ENCODE measurements around the gene ART5. TPM values are rescaled to one million over a fixed set of nuclear protein-coding genes. Genes with fewer than 3 reads are reported as not detected.

Gene ART5
- total RNA-seq: 3.2 TPM

DNA sequence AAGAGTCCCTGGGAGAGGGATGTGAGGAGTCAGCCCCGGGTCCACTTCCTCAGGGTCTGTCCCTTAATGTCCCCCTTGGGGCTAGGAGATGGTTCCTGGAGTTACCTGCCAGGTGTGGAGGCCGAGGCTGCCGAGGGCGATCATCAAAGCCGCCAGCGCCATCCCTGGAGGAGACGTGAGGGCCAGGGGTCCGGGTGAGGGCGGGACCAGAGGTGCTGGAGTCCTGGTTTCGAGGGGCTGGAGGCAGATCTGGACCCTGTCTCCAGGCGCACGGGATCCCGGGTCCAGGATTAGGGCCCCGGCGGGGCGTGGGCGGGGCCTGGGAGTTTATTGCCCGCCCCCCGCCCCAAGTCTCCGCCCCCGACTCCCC is at the start of gene ART5:
ART5 (minus strand) TSS at position 292 of the 370 bp plus-strand sequence; CDS start at position 162, 130 bp downstream.
- Histone ChIP-seq H3K4me3 (peak within 1 kb of the TSS; percentile 64 to 79), H3K27ac (peak within 1 kb of the TSS; percentile 82), H3K9me3 (no peaks in the 10 kb centered on the region), H3K36me3 (no peaks in the 10 kb centered on the region), H3K4me1 (peaks cover 17% of the 10 kb centered on the region), H3K27me3 (no peaks in the 10 kb centered on the region)
- DNase-seq (ENCODE audit: extremely low spot score in 2 of 2): no peak
- intact Hi-C loops (cut with DNase I): no loop called here
- TF ChIP-seq POLR2AphosphoS5 (IDR thresholded peaks at IDR 0.05; ENCODE audit: insufficient read depth in 1 of 2, low read depth in 1 of 2): no peak
- TF ChIP-seq CTCF (IDR thresholded peaks at IDR 0.05): no peak
- no peak for TF ChIP-seq POLR2A (IDR thresholded peaks at IDR 0.05)

DNA sequence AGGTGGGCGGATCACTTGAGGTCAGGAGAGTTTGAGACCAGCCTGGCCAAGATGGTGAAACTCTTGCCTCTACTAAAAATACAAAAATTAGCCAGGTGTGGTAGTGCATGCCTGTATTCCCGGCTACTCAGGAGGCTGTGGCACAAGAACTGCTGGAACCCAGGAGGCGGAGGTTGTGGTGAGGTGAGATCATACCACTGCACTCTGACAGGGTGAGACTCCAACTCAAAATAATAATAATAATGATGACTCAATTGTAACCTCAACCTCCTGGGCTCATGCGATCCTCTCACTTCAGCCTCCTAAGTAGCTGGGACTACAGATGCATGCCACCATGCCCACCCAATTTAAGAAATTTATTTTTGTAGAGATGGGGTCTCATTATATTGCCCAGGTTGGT is 45.0 kb upstream of the ART5 start:
- Histone ChIP-seq H3K4me3 (no peak overlapping the region), H3K4me1 (no peaks in the 10 kb centered on the region), H3K36me3 (peaks cover 0 to 88% of the 10 kb centered on the region in 2 donors), H3K27ac (no peak overlapping the region), H3K27me3 (no peaks in the 10 kb centered on the region), H3K9me3 (no peaks in the 10 kb centered on the region)
- intact Hi-C loops (cut with DNase I): no loop called here
- no peak for DNase-seq (ENCODE audit: extremely low spot score in 2 of 2)
- TF ChIP-seq POLR2AphosphoS5 (IDR thresholded peaks at IDR 0.05; ENCODE audit: insufficient read depth in 1 of 2, low read depth in 1 of 2) (no peak), POLR2A (IDR thresholded peaks at IDR 0.05) (no peak), CTCF (IDR thresholded peaks at IDR 0.05) (no peak)

GRCh38 chr11:3685923-3686322 is 44.1 kb upstream of the ART5 start:
- TF ChIP-seq CTCF (IDR thresholded peaks at IDR 0.05): no peak
- no peak for DNase-seq (ENCODE audit: extremely low spot score in 2 of 2)
- Histone ChIP-seq H3K36me3 (peaks cover 0 to 88% of the 10 kb centered on the region in 2 donors), H3K4me3 (no peak overlapping the region), H3K27ac (no peak overlapping the region), H3K9me3 (no peaks in the 10 kb centered on the region), H3K27me3 (no peaks in the 10 kb centered on the region), H3K4me1 (no peaks in the 10 kb centered on the region)
- intact Hi-C loops (cut with DNase I): no loop called here

GRCh38 chr11:3684819-3685172 is 43.0 kb upstream of the ART5 start:
- no peak for DNase-seq (ENCODE audit: extremely low spot score in 2 of 2)
- Histone ChIP-seq H3K4me3 (no peak overlapping the region), H3K27ac (no peak overlapping the region), H3K4me1 (no peaks in the 10 kb centered on the region), H3K9me3 (no peaks in the 10 kb centered on the region), H3K36me3 (peaks cover 0 to 86% of the 10 kb centered on the region in 2 donors), H3K27me3 (no peaks in the 10 kb centered on the region)
- intact Hi-C loops (cut with DNase I): no loop called here
- TF ChIP-seq POLR2AphosphoS5 (IDR thresholded peaks at IDR 0.05; ENCODE audit: insufficient read depth in 1 of 2, low read depth in 1 of 2): no peak
- no peak for TF ChIP-seq POLR2A (IDR thresholded peaks at IDR 0.05)
- TF ChIP-seq CTCF (IDR thresholded peaks at IDR 0.05): no peak

- intact Hi-C loops (cut with DNase I): no loop called here
- H3K9me3 ChIP-seq: no peaks in the 10 kb centered on the region
- no peaks in the 10 kb centered on the region for H3K27me3 ChIP-seq
- no peak overlapping the region for H3K27ac ChIP-seq
- TF ChIP-seq CTCF (IDR thresholded peaks at IDR 0.05) (no peak), POLR2AphosphoS5 (IDR thresholded peaks at IDR 0.05; ENCODE audit: insufficient read depth in 1 of 2, low read depth in 1 of 2) (no peak)
- H3K4me1 ChIP-seq: no peaks in the 10 kb centered on the region
- DNase-seq (ENCODE audit: extremely low spot score in 2 of 2): no peak
- no peak overlapping the region for H3K4me3 ChIP-seq
- H3K36me3 ChIP-seq: peaks cover 0 to 87% of the 10 kb centered on the region in 2 donors
These were observed 42.5 kb upstream of the ART5 start for GRCh38 chr11:3684129-3684818.

All from vagina (tissue), 2 donors.